Stimulated activated CD4-positive, alpha-beta T cell treated with anti-CD3 and anti-CD28 coated beads, Interleukin-2, amount 100 ng/mL, for 24 hours (primary cell): ENCODE measurements around the gene EFNA5.

Source experiments
- DNase-seq, 2 donors: peaks; one replicate each; pipeline ENCODE4 v3.0.0-alpha.2; 2020

Gene EFNA5

GRCh38 chr5:107601076-107601475 is 69.7 kb downstream of the EFNA5 start:
- no peak for DNase-seq

- no peak for DNase-seq
Measured at GRCh38 chr5:107598958-107599357, 71.8 kb downstream of the EFNA5 start.

GRCh38 chr5:107597803-107598202 is 72.9 kb downstream of the EFNA5 start:
- no peak for DNase-seq

GRCh38 chr5:107597247-107597646 is 73.5 kb downstream of the EFNA5 start:
- no peak for DNase-seq

- DNase-seq, result no peak
Measured at GRCh38 chr5:107594253-107595045, 76.3 kb downstream of the EFNA5 start.

GRCh38 chr5:107593009-107593408 is 77.7 kb downstream of the EFNA5 start:
- no peak for DNase-seq

GRCh38 chr5:107592515-107592914 is 78.2 kb downstream of the EFNA5 start:
- DNase-seq, result no peak

- DNase-seq, result no peak
Measured at GRCh38 chr5:107590686-107591085, 80.1 kb downstream of the EFNA5 start.

- DNase-seq, result no peak
Measured at GRCh38 chr5:107589520-107590193, 81.1 kb downstream of the EFNA5 start.

- no peak for DNase-seq
Measured at GRCh38 chr5:107582625-107583024, 88.1 kb downstream of the EFNA5 start.

- no peak for DNase-seq
Measured at GRCh38 chr5:107580889-107581820, 89.6 kb downstream of the EFNA5 start.

- DNase-seq, result no peak
Measured at GRCh38 chr5:107578051-107578635, 92.6 kb downstream of the EFNA5 start.

GRCh38 chr5:107577394-107577950 is 93.3 kb downstream of the EFNA5 start:
- no peak for DNase-seq

- DNase-seq, result no peak
Measured at GRCh38 chr5:107576736-107577393, 93.9 kb downstream of the EFNA5 start.

GRCh38 chr5:107576155-107576554 is 94.6 kb downstream of the EFNA5 start:
- no peak for DNase-seq

GRCh38 chr5:107574287-107574686 is 96.5 kb downstream of the EFNA5 start:
- DNase-seq, result no peak

GRCh38 chr5:107572715-107573368 is 97.9 kb downstream of the EFNA5 start:
- DNase-seq, result no peak

- peak; percentile 90 to 91 for DNase-seq
Measured at GRCh38 chr5:107571621-107572536, 98.9 kb downstream of the EFNA5 start.

- DNase-seq, result peak; percentile 11 to 19
Measured at GRCh38 chr5:107570805-107571531, 99.8 kb downstream of the EFNA5 start.

GRCh38 chr5:107570181-107570580 is 100.6 kb downstream of the EFNA5 start:
- DNase-seq, result no peak
